HCT116 (cell line): ENCODE data around the gene OBSCN. TPM values are rescaled to one million over a fixed set of nuclear protein-coding genes. Genes with fewer than 3 reads are reported as not detected.

Source experiments
- ATAC-seq: fragments of 200-7000 bp; cut with Tn5 transposase; 2 replicates; pipeline ENCODE4 v1.9.1; 2020; ENCODE audit warnings: mild to moderate bottlenecking, moderate library complexity
- BruUV-seq: library from RNA; stranded (reverse); fragments of 400-500 nt; replicated peaks from 2 replicates; lab custom pipeline; 2021; lab: Mats Ljungman, UMichigan
- CTCF ChIA-PET: fragments of 300-600 bp; sonication (Branson Sonifier 250); formaldehyde crosslinking; loops from one replicate; lab custom pipeline; 2021; ENCODE audit warnings: antibody characterized with exemption; lab: Charles Lee
- POLR2A ChIA-PET: fragments of 300-600, 350-600 bp; sonication (Branson Sonifier 250); formaldehyde crosslinking; loops from one replicate; lab custom pipeline; 2021; ENCODE audit warnings: antibody characterized with exemption; lab: Charles Lee
- RAD21 ChIA-PET, 2 experiments: fragments of 300-600 bp; sonication (Branson Sonifier 250); formaldehyde crosslinking; loops; one replicate each; lab custom pipeline; 2023; ENCODE audit warnings: low total read pairs in 2 of 2; ENCODE audit not compliant: uncharacterized antibody in 2 of 2, unreplicated experiment in 2 of 2, low non-redundant PET in 1 of 2; lab: Charles Lee
- DNase-seq: peaks from one replicate; pipeline ENCODE4 v3.0.0-alpha.2; 2010; ENCODE audit warnings: low read depth, low spot score
- H2AFZ ChIP-seq: fragments of 200-600 bp; shearing (Covaris generic), sonication (generic); 2 replicates; pipeline ENCODE4 v1.6.1; 2017; ENCODE audit warnings: low read depth, mixed run types, mixed read lengths, antibody characterized with exemption, low read length; ENCODE audit not compliant: poor library complexity, severe bottlenecking
- H3K27ac ChIP-seq: 2 replicates; pipeline ENCODE4 v1.5.1; 2012; ENCODE audit warnings: low read depth, low read length
- H3K27me3 ChIP-seq: fragments of 200-600 bp; sonication (generic); 2 replicates; pipeline ENCODE4 v1.6.1; 2016; ENCODE audit warnings: mixed run types, low read length, mixed read lengths; ENCODE audit not compliant: insufficient read depth
- H3K36me3 ChIP-seq, 2 experiments: fragments of 200-500 bp in 1 of 2; fragments of 200-600 bp in 1 of 2; sonication (Bioruptor generic) in 1 of 2; sonication (generic) in 1 of 2; 2 replicates each; pipeline versions ENCODE4 v1.5.1 to v1.6.1; 2014 to 2016; ENCODE audit warnings: low read length in 2 of 2, inconsistent platforms in 1 of 2, mixed read lengths in 1 of 2, mixed run types in 1 of 2; ENCODE audit not compliant: insufficient read depth in 2 of 2, control insufficient read depth in 1 of 2
- H3K4me1 ChIP-seq, 2 experiments: fragments of 200-600 bp in 1 of 2; sonication (generic) in 1 of 2; 2 replicates each; pipeline versions ENCODE4 v1.5.1 to v1.6.1; 2012 to 2017; ENCODE audit warnings: low read length in 2 of 2, inconsistent platforms in 1 of 2, mild to moderate bottlenecking in 1 of 2, mixed read lengths in 1 of 2, mixed run types in 1 of 2, moderate library complexity in 1 of 2; ENCODE audit not compliant: insufficient read depth in 2 of 2, control insufficient read depth in 1 of 2
- H3K4me2 ChIP-seq: fragments of 200-600 bp; sonication (generic); 2 replicates; pipeline ENCODE4 v1.6.1; 2017; ENCODE audit warnings: mixed run types, low read length, mixed read lengths
- H3K4me3 ChIP-seq, 2 experiments: fragments of 200-600 bp in 1 of 2; sonication (generic) in 1 of 2; replicated peaks in 1 of 2; 2 replicates each; pipeline ENCODE4 v1.5.1; 2011 to 2016; ENCODE audit warnings: low read length in 2 of 2, control low read depth in 1 of 2, low read depth in 1 of 2, mild to moderate bottlenecking in 1 of 2, mixed read lengths in 1 of 2, mixed run types in 1 of 2
- H3K79me2 ChIP-seq: fragments of 200-600 bp; sonication (generic); 2 replicates; pipeline ENCODE4 v1.6.1; 2017; ENCODE audit warnings: mild to moderate bottlenecking, mixed run types, low read length, moderate library complexity, mixed read lengths; ENCODE audit not compliant: insufficient read depth
- H3K9ac ChIP-seq: fragments of 200-600 bp; sonication (generic); 2 replicates; pipeline ENCODE4 v1.6.1; 2016; ENCODE audit warnings: low read length, mixed read lengths
- H3K9me2 ChIP-seq: fragments of 200-600 bp; sonication (generic), shearing (Covaris generic); 2 replicates; pipeline ENCODE4 v1.6.1; 2017; ENCODE audit warnings: mixed run types, mild to moderate bottlenecking, moderate library complexity; ENCODE audit not compliant: insufficient read depth
- H3K9me3 ChIP-seq, 2 experiments: fragments of 200-500 bp in 1 of 2; fragments of 200-600 bp in 1 of 2; sonication (Bioruptor generic) in 1 of 2; sonication (generic) in 1 of 2; 2 replicates each; pipeline ENCODE4 v1.6.1; 2014 to 2017; ENCODE audit warnings: low read length in 2 of 2, mixed read lengths in 2 of 2, inconsistent platforms in 1 of 2, low read depth in 1 of 2, mild to moderate bottlenecking in 1 of 2, mixed run types in 1 of 2, moderate library complexity in 1 of 2; ENCODE audit not compliant: control insufficient read depth in 1 of 2, insufficient read depth in 1 of 2
- H4K20me1 ChIP-seq: fragments of 200-600 bp; sonication (generic), shearing (Covaris generic); 2 replicates; pipeline ENCODE4 v1.6.1; 2017; ENCODE audit warnings: mixed run types, mild to moderate bottlenecking, moderate library complexity; ENCODE audit not compliant: insufficient read depth
- ATF3 ChIP-seq: IDR thresholded peaks from 2 replicates; pipeline ENCODE4 v1.6.1; 2012
- CBX3 ChIP-seq: IDR thresholded peaks from 2 replicates; pipeline ENCODE4 v1.6.1; 2012; ENCODE audit warnings: low read depth
- CEBPB ChIP-seq: IDR thresholded peaks from 2 replicates; pipeline ENCODE4 v1.6.1; 2012; ENCODE audit warnings: low read depth
- EGR1 ChIP-seq: IDR thresholded peaks from 2 replicates; pipeline ENCODE4 v1.6.1; 2012; ENCODE audit warnings: low read depth
- EZH2 ChIP-seq: fragments of 200-600 bp; sonication (generic); IDR thresholded peaks from 2 replicates; pipeline ENCODE4 v1.6.1; 2017; ENCODE audit warnings: antibody characterized with exemption, mixed run types
- EZH2phosphoT487 ChIP-seq: fragments of 200-600 bp; IDR thresholded peaks from 2 replicates; pipeline ENCODE4 v1.6.1; 2018; ENCODE audit warnings: antibody characterized with exemption, borderline replicate concordance
- POLR2A ChIP-seq: IDR thresholded peaks from 2 replicates; pipeline ENCODE4 v1.7.0; 2011; ENCODE audit warnings: borderline replicate concordance; ENCODE audit not compliant: insufficient read depth, insufficient read length; ENCODE audit errors: extremely low read depth
- POLR2AphosphoS5 ChIP-seq: IDR thresholded peaks from 2 replicates; pipeline ENCODE4 v1.6.1; 2011; ENCODE audit warnings: mild to moderate bottlenecking, low read depth, low read length, moderate library complexity
- SIN3A ChIP-seq: IDR thresholded peaks from 2 replicates; pipeline ENCODE4 v1.6.1; 2012; ENCODE audit warnings: low read depth
- SP1 ChIP-seq: IDR thresholded peaks from 2 replicates; pipeline ENCODE4 v1.6.1; 2012; ENCODE audit warnings: low read depth
- SRF ChIP-seq: IDR thresholded peaks from 2 replicates; pipeline ENCODE4 v1.6.1; 2012; ENCODE audit warnings: low read depth
- TCF7L2 ChIP-seq: IDR thresholded peaks from 2 replicates; pipeline ENCODE4 v1.7.0; 2011; ENCODE audit warnings: borderline replicate concordance, inconsistent platforms; ENCODE audit not compliant: insufficient read depth, insufficient read length; ENCODE audit errors: extremely low read depth
- YY1 ChIP-seq: IDR thresholded peaks from 2 replicates; pipeline ENCODE4 v1.6.1; 2011; ENCODE audit warnings: low read length, low read depth, moderate library complexity, mild to moderate bottlenecking; ENCODE audit not compliant: insufficient replicate concordance; ENCODE audit errors: extremely low read depth
- ZFX ChIP-seq: fragments of 450-650 bp; IDR thresholded peaks from 2 replicates; pipeline ENCODE4 v1.6.1; 2017
- ZNF274 ChIP-seq: fragments of 200-500 bp; sonication (Bioruptor generic); IDR thresholded peaks from 2 replicates; pipeline ENCODE4 v1.6.1; 2014; ENCODE audit warnings: mild to moderate bottlenecking, low read depth, low read length, inconsistent platforms
- intact Hi-C: fragments of 100-400 bp; cut with micrococcal nuclease; formaldehyde crosslinking; loops from 2 replicates; pipeline ENCODE4 v1.10.0; 2022
- total RNA-seq: library from RNA; stranded (reverse); gene quantifications from one replicate; pipeline ENCODE4 v1.2.1, GENCODE V29; 2021; ENCODE audit not compliant: unreplicated experiment
- TF ChIP-seq, protein P1 (sequence below): IDR thresholded peaks from 2 replicates; pipeline ENCODE4 v1.6.1; 2012; ENCODE audit warnings: low read depth
- TF ChIP-seq, protein P2 (sequence below), 3 experiments: fragments of 200-600 bp in 1 of 3; sonication (generic) in 1 of 3; IDR thresholded peaks in 2 of 3; conservative IDR thresholded peaks in 1 of 3; 2 replicates each; pipeline ENCODE4 v1.5.1; 2012 to 2017; ENCODE audit warnings: low read depth in 2 of 3, low read length in 2 of 3, antibody characterized with exemption in 1 of 3, borderline replicate concordance in 1 of 3, control low read depth in 1 of 3, mild to moderate bottlenecking in 1 of 3, mixed read lengths in 1 of 3, mixed run types in 1 of 3, moderate library complexity in 1 of 3; ENCODE audit not compliant: insufficient read depth in 1 of 3
- TF ChIP-seq, protein P3 (sequence below): IDR thresholded peaks from 2 replicates; pipeline ENCODE4 v1.6.1; 2011; ENCODE audit warnings: mild to moderate bottlenecking, low read length, moderate library complexity; ENCODE audit not compliant: insufficient replicate concordance; ENCODE audit errors: extremely low read depth
- TF ChIP-seq, protein P4 (sequence below): IDR thresholded peaks from 2 replicates; pipeline ENCODE4 v1.6.1; 2012

OBSCN gene
- total RNA-seq, 1 experiment from 2014 or later, result 16.6 TPM

DNA sequence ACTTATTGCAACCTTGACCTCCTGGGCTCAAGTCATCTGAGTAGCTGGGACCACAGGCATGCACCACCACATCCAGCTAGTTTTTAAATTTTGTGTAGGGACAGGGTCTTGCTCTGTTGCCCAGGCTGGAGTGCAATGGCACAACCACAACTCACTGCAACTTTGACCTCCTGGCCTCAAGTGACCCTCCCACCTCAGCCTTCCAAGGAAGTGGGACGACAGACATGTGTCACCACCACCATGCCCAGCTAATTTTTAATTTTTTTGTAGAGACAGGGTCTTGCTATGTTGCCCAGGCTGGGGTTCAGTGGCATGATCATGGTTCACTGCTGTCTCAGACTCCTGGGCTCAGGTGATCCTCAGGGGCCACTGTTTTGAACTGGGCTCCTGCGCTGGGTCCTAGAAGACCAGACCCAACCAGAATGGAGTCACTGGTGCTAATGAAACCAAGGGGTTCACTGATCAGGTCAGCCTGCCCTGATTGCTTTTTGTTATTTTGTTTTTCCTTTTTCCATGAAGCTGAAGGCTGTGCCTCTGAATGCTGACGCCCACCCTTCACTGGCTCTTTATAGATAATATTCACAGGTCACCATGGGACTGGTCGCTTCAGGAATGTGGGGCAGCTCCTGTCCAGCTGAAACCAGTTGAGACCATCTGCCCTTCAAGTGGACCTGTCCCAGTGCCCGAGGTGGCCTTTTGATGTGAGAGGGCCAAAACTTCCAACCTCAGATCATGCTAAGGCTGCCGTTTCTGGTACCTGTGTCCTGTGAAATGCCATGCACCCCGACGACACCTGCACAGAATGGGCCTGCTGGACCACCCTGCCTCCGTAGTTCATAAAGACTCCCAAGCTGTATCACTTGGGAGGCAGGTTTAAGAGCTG lies 203.9 kb downstream of the OBSCN start:
- intact Hi-C loops, result no loop called here
- H3K79me2 ChIP-seq, result no peaks in the 10 kb centered on the region
- H3K4me1 ChIP-seq, result peaks cover 5 to 12% of the 10 kb centered on the region in 2 experiments
- no peak overlapping the region for H3K9ac ChIP-seq
- RAD21 ChIA-PET, result no interaction called here
- H3K4me2 ChIP-seq, result no peak overlapping the region
- H2AFZ ChIP-seq, result no peak overlapping the region
- DNase-seq (no peak), ATAC-seq (no peak)
- H3K9me3 ChIP-seq, result no peaks in the 10 kb centered on the region
- H3K27ac ChIP-seq, result no peak overlapping the region
- H3K36me3 ChIP-seq, result no peaks in the 10 kb centered on the region; a peak in 1 of 4 replicates
- BruUV-seq, result no TSS peak
- CTCF ChIA-PET, result no interaction called here
- H3K27me3 ChIP-seq, result no peaks in the 10 kb centered on the region
- H4K20me1 ChIP-seq, result no peaks in the 10 kb centered on the region
- no peaks in the 10 kb centered on the region for H3K9me2 ChIP-seq
- POLR2A ChIA-PET, result interaction anchor here (1.7 kb wide), 1 partner anchor 46 kb away, joined by 10 read pairs; a partner anchor contains a TSS
- H3K4me3 ChIP-seq, result no peak overlapping the region
- TF ChIP-seq ZNF274 (no peak), EZH2 (no peak), SIN3A (no peak), ZFX (no peak), EGR1 (no peak), EZH2phosphoT487 (no peak), POLR2A (no peak), TCF7L2 (no peak), YY1 (no peak), SP1 (no peak), ATF3 (no peak), CEBPB (no peak), POLR2AphosphoS5 (no peak), CBX3 (no peak), SRF (no peak)
- TF ChIP-seq, protein P1, sequence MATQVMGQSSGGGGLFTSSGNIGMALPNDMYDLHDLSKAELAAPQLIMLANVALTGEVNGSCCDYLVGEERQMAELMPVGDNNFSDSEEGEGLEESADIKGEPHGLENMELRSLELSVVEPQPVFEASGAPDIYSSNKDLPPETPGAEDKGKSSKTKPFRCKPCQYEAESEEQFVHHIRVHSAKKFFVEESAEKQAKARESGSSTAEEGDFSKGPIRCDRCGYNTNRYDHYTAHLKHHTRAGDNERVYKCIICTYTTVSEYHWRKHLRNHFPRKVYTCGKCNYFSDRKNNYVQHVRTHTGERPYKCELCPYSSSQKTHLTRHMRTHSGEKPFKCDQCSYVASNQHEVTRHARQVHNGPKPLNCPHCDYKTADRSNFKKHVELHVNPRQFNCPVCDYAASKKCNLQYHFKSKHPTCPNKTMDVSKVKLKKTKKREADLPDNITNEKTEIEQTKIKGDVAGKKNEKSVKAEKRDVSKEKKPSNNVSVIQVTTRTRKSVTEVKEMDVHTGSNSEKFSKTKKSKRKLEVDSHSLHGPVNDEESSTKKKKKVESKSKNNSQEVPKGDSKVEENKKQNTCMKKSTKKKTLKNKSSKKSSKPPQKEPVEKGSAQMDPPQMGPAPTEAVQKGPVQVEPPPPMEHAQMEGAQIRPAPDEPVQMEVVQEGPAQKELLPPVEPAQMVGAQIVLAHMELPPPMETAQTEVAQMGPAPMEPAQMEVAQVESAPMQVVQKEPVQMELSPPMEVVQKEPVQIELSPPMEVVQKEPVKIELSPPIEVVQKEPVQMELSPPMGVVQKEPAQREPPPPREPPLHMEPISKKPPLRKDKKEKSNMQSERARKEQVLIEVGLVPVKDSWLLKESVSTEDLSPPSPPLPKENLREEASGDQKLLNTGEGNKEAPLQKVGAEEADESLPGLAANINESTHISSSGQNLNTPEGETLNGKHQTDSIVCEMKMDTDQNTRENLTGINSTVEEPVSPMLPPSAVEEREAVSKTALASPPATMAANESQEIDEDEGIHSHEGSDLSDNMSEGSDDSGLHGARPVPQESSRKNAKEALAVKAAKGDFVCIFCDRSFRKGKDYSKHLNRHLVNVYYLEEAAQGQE, result no peak
- TF ChIP-seq, protein P2, sequence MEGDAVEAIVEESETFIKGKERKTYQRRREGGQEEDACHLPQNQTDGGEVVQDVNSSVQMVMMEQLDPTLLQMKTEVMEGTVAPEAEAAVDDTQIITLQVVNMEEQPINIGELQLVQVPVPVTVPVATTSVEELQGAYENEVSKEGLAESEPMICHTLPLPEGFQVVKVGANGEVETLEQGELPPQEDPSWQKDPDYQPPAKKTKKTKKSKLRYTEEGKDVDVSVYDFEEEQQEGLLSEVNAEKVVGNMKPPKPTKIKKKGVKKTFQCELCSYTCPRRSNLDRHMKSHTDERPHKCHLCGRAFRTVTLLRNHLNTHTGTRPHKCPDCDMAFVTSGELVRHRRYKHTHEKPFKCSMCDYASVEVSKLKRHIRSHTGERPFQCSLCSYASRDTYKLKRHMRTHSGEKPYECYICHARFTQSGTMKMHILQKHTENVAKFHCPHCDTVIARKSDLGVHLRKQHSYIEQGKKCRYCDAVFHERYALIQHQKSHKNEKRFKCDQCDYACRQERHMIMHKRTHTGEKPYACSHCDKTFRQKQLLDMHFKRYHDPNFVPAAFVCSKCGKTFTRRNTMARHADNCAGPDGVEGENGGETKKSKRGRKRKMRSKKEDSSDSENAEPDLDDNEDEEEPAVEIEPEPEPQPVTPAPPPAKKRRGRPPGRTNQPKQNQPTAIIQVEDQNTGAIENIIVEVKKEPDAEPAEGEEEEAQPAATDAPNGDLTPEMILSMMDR (IDR thresholded peaks at IDR 0.05 in 2 of 3, conservative IDR thresholded peaks at IDR 0.05 in 1 of 3; ENCODE audit: borderline replicate concordance in 1 of 3, insufficient read depth in 1 of 3, low read depth in 2 of 3, low read length in 2 of 3), result no peak
- TF ChIP-seq, protein P3, sequence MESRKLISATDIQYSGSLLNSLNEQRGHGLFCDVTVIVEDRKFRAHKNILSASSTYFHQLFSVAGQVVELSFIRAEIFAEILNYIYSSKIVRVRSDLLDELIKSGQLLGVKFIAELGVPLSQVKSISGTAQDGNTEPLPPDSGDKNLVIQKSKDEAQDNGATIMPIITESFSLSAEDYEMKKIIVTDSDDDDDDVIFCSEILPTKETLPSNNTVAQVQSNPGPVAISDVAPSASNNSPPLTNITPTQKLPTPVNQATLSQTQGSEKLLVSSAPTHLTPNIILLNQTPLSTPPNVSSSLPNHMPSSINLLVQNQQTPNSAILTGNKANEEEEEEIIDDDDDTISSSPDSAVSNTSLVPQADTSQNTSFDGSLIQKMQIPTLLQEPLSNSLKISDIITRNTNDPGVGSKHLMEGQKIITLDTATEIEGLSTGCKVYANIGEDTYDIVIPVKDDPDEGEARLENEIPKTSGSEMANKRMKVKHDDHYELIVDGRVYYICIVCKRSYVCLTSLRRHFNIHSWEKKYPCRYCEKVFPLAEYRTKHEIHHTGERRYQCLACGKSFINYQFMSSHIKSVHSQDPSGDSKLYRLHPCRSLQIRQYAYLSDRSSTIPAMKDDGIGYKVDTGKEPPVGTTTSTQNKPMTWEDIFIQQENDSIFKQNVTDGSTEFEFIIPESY, result no peak
- TF ChIP-seq, protein P4, sequence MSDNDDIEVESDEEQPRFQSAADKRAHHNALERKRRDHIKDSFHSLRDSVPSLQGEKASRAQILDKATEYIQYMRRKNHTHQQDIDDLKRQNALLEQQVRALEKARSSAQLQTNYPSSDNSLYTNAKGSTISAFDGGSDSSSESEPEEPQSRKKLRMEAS, result no peak
